Smooth muscle cell (in vitro differentiated cells): ENCODE measurements around the gene TGM4. TPM values are rescaled to one million over a fixed set of nuclear protein-coding genes. Genes with fewer than 3 reads are reported as not detected.

Experiments used
- DNase-seq: peaks from one replicate; lab custom pipeline; 2025; ENCODE audit not compliant: unreplicated experiment; lab: John Stamatoyannopoulos, UW
- H2AFZ ChIP-seq: fragments of 200-600 bp; sonication (generic); 2 replicates; pipeline ENCODE4 v1.6.0; 2016; ENCODE audit warnings: antibody characterized with exemption, low read depth, mild to moderate bottlenecking
- H3F3A ChIP-seq: fragments of 200-600 bp; sonication (generic); 2 replicates; pipeline ENCODE4 v1.6.0; 2017; ENCODE audit warnings: antibody characterized with exemption, low read depth
- H3K27ac ChIP-seq: fragments of 200-600 bp; sonication (generic); 2 replicates; pipeline ENCODE4 v1.5.1; 2016; ENCODE audit warnings: low read depth, mild to moderate bottlenecking
- H3K27me3 ChIP-seq: fragments of 200-600 bp; sonication (generic); 2 replicates; pipeline ENCODE4 v1.6.1; 2016; ENCODE audit warnings: low read depth, mild to moderate bottlenecking
- H3K36me3 ChIP-seq: fragments of 200-600 bp; sonication (generic); 2 replicates; pipeline ENCODE4 v1.5.1; 2016; ENCODE audit warnings: low read depth
- H3K4me1 ChIP-seq: fragments of 200-600 bp; sonication (generic); 2 replicates; pipeline ENCODE4 v1.5.1; 2016; ENCODE audit warnings: low read depth
- H3K4me2 ChIP-seq: fragments of 200-600 bp; sonication (generic); 2 replicates; pipeline ENCODE4 v1.6.0; 2016; ENCODE audit warnings: mild to moderate bottlenecking
- H3K4me3 ChIP-seq: fragments of 200-600 bp; sonication (generic); 2 replicates; pipeline ENCODE4 v1.5.1; 2016; ENCODE audit warnings: mild to moderate bottlenecking
- H3K79me2 ChIP-seq: fragments of 200-600 bp; sonication (generic); 2 replicates; pipeline ENCODE4 v1.6.0; 2016; ENCODE audit warnings: low read depth, mild to moderate bottlenecking
- H3K9ac ChIP-seq: fragments of 200-600 bp; sonication (generic); 2 replicates; pipeline ENCODE4 v1.6.0; 2016; ENCODE audit warnings: low read depth
- H3K9me3 ChIP-seq: fragments of 200-600 bp; sonication (generic); replicated peaks from 2 replicates; pipeline ENCODE4 v1.5.1; 2016; ENCODE audit warnings: low read depth
- H4K20me1 ChIP-seq: fragments of 200-600 bp; sonication (generic); 2 replicates; pipeline ENCODE4 v1.6.0; 2016; ENCODE audit warnings: low read depth
- CTCF ChIP-seq: fragments of 200-600 bp; sonication (generic); IDR thresholded peaks from 2 replicates; pipeline ENCODE4 v1.5.1; 2017; ENCODE audit warnings: borderline replicate concordance, mild to moderate bottlenecking, antibody characterized with exemption; ENCODE audit not compliant: insufficient read depth, poor library complexity, severe bottlenecking
- WGBS: methylation state at CpG from one replicate; pipeline ENCODE4 v1.1.7; 2016; ENCODE audit warnings: low lambda C conversion rate; 5-methylcytosine and 5-hydroxymethylcytosine counted together
- polyA plus RNA-seq: library from polyadenylated mRNA; unstranded; fragments of >200 nt; fragmentation: Nextera tagmentation; extraction: Ambion mirVana; gene quantifications from 2 replicates; pipeline ENCODE4 v1.2.1, GENCODE V29; 2016
- total RNA-seq: library from RNA; depleted of rRNA; stranded (reverse); fragments of >200 nt; gene quantifications from 2 replicates; pipeline ENCODE4 v1.2.3, GENCODE V29; 2014

The TGM4 gene
- total and polyA plus RNA-seq, 2 experiments from 2014 or later = not detected

DNA sequence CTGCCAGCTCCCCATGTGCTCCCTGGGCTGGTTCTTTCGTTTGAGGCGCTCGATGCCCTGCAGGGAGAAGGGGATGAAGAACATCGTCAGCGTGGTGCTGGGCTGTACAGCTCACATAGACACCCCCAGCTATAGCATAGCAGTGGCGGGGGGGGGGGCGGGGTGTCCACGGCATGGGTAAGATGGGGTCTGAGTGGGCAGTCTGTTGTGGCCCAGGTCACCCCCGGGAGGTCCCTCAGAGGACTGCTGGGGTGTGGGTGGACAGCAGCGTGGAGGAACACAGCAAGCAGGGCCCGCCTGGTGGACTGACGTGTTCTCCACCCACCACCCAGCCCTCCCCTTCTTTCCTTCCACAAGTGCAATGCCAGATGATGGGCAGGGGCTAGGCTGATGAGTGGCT, 43.7 kb downstream of the TGM4 start:
- no peaks in the 10 kb centered on the region for H3F3A ChIP-seq

DNA sequence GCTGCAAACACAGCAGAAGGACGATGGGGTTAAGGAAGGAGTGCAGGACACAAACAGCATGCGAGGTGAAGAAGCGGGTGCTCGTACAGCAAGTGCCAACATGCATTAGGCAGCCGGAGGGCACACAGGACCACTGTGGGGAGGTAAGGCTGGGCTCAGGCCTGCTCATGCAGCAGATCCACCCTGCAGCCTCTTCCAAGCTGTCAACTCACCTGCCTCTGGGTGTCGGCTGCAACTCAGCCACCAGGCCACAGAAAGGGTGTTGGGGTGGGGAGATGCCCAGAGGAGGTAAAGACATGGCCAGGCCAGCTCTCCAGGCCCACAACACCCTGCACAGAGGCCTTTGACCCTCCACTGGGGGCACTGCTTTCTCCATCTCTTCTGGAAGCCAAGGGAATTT, 44.2 kb downstream of the TGM4 start:
- no peak for DNase-seq
- no peak overlapping the region for H3K9ac ChIP-seq
- H3K4me3 ChIP-seq = no peak overlapping the region
- H3K36me3 ChIP-seq = no peaks in the 10 kb centered on the region
- no peaks in the 10 kb centered on the region for H3F3A ChIP-seq
- H3K4me1 ChIP-seq = no peaks in the 10 kb centered on the region
- H3K27me3 ChIP-seq = no peaks in the 10 kb centered on the region
- H3K79me2 ChIP-seq = no peaks in the 10 kb centered on the region
- H4K20me1 ChIP-seq = no peaks in the 10 kb centered on the region
- no peak overlapping the region for H2AFZ ChIP-seq
- 100% methylated on average over 6 of the region's 6 CpGs for WGBS
- no peaks in the 10 kb centered on the region for H3K9me3 ChIP-seq
- no peak for TF ChIP-seq CTCF
- no peak overlapping the region for H3K4me2 ChIP-seq
- H3K27ac ChIP-seq = no peak overlapping the region

More for the DNA sequence above, 43.7 kb downstream of the TGM4 start:
- no peak overlapping the region for H3K4me3 ChIP-seq
- TF ChIP-seq CTCF = no peak
- DNase-seq = no peak
- no peaks in the 10 kb centered on the region for H3K36me3 ChIP-seq
- 96% methylated on average over 11 of the region's 12 CpGs for WGBS
- H3K4me2 ChIP-seq = no peak overlapping the region
- no peaks in the 10 kb centered on the region for H3K4me1 ChIP-seq
- H4K20me1 ChIP-seq = no peaks in the 10 kb centered on the region
- no peak overlapping the region for H2AFZ ChIP-seq
- no peak overlapping the region for H3K9ac ChIP-seq
- H3K9me3 ChIP-seq = no peaks in the 10 kb centered on the region
- H3K79me2 ChIP-seq = no peaks in the 10 kb centered on the region
- H3K27me3 ChIP-seq = no peaks in the 10 kb centered on the region
- H3K27ac ChIP-seq = no peak overlapping the region

DNA sequence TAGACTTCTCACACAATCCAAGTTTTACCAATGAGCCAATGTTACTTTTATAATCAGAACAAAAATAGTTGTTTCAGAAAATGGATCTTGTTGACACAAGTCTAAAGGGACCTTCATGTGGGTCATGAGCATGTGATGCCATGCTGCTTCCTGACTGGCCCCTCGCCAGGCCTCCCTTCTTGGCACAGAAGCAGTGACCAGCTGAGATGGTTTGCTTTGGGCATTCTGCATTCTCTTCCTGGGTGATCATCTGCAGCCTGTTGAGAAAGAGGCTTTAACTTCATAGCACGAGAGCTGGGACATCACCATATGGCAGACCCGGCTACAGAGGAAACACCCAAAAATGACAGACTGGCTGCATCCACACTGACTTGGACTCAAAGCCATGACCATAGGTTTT, 45.7 kb downstream of the TGM4 start:
- no peaks in the 10 kb centered on the region for H3K36me3 ChIP-seq
- TF ChIP-seq CTCF = no peak
- no peaks in the 10 kb centered on the region for H3K27me3 ChIP-seq
- no peak for DNase-seq
- H3K27ac ChIP-seq = no peak overlapping the region
- H3K4me1 ChIP-seq = no peaks in the 10 kb centered on the region
- no peaks in the 10 kb centered on the region for H3K79me2 ChIP-seq
- H3F3A ChIP-seq = no peaks in the 10 kb centered on the region
- no peak overlapping the region for H3K4me2 ChIP-seq
- no peak overlapping the region for H2AFZ ChIP-seq
- no peaks in the 10 kb centered on the region for H4K20me1 ChIP-seq
- WGBS = 100% methylated on average over 3 of the region's 3 CpGs
- H3K9me3 ChIP-seq = no peaks in the 10 kb centered on the region
- H3K4me3 ChIP-seq = no peak overlapping the region
- H3K9ac ChIP-seq = no peak overlapping the region

- H3F3A ChIP-seq = no peaks in the 10 kb centered on the region
- no peak for DNase-seq
- no peaks in the 10 kb centered on the region for H3K27me3 ChIP-seq
- WGBS = 97% methylated on average over 3 of the region's 3 CpGs
- H4K20me1 ChIP-seq = no peaks in the 10 kb centered on the region
- no peaks in the 10 kb centered on the region for H3K79me2 ChIP-seq
- H3K27ac ChIP-seq = no peak overlapping the region
- H3K36me3 ChIP-seq = no peaks in the 10 kb centered on the region
- TF ChIP-seq CTCF = no peak
- no peak overlapping the region for H3K9ac ChIP-seq
- no peaks in the 10 kb centered on the region for H3K4me1 ChIP-seq
- H2AFZ ChIP-seq = no peak overlapping the region
- H3K4me3 ChIP-seq = no peak overlapping the region
- no peak overlapping the region for H3K4me2 ChIP-seq
- H3K9me3 ChIP-seq = no peaks in the 10 kb centered on the region
Observed at GRCh38 chr3:44923632-44924456, 49.4 kb downstream of the TGM4 start.
